OCI-LY3 (cell line): Measurements from ENCODE around the gene TP53.

Experiments used
- H2AFZ ChIP-seq: fragments of 200-600, 300-600 bp; shearing (Covaris generic); 2 replicates; pipeline ENCODE4 v1.6.0; 2014; ENCODE audit warnings: antibody characterized with exemption, low read depth, low read length
- H3K27ac ChIP-seq: fragments of 200-600, 300-600 bp; sonication (generic); 2 replicates; pipeline ENCODE4 v1.5.1; 2014; ENCODE audit warnings: mild to moderate bottlenecking, low read length, moderate library complexity, mixed read lengths
- H3K27me3 ChIP-seq: fragments of 200-600, 300-600 bp; sonication (generic); 2 replicates; pipeline ENCODE4 v1.6.1; 2014; ENCODE audit warnings: low read depth, low read length, mixed read lengths
- H3K36me3 ChIP-seq: fragments of 200-600, 300-600 bp; sonication (generic); replicated peaks from 2 replicates; pipeline ENCODE3; 2014; ENCODE audit warnings: low read depth, low read length, mixed read lengths
- H3K4me1 ChIP-seq: fragments of 300-600, 200-600 bp; sonication (generic); 2 replicates; pipeline ENCODE4 v1.6.1; 2014; ENCODE audit warnings: low read length, mixed read lengths
- H3K4me2 ChIP-seq: fragments of 200-600, 300-600 bp; sonication (generic); 2 replicates; pipeline ENCODE4 v1.6.1; 2014; ENCODE audit warnings: low read length, mixed read lengths
- H3K4me3 ChIP-seq: fragments of 300-600, 200-600 bp; sonication (generic); 2 replicates; pipeline ENCODE4 v1.5.1; 2014; ENCODE audit warnings: antibody characterized with exemption, mild to moderate bottlenecking, low read length, moderate library complexity
- H3K79me2 ChIP-seq: fragments of 300-600, 200-600 bp; shearing (Covaris generic); 2 replicates; pipeline ENCODE4 v1.6.1; 2014; ENCODE audit warnings: mild to moderate bottlenecking, low read length, mixed read lengths
- H3K9ac ChIP-seq: fragments of 300-600, 200-600 bp; shearing (Covaris generic); 2 replicates; pipeline ENCODE4 v1.6.0; 2014; ENCODE audit warnings: mild to moderate bottlenecking, low read length, moderate library complexity
- H3K9me3 ChIP-seq: fragments of 200-600, 300-600 bp; shearing (Covaris generic); 2 replicates; pipeline ENCODE4 v1.6.1; 2014; ENCODE audit warnings: low read length, mixed read lengths; ENCODE audit not compliant: insufficient read depth
- H4K20me1 ChIP-seq: fragments of 200-600, 300-600 bp; sonication (generic); 2 replicates; pipeline ENCODE4 v1.6.1; 2016; ENCODE audit warnings: low read length, mixed read lengths; ENCODE audit not compliant: insufficient read depth
- EZH2phosphoT487 ChIP-seq: fragments of 200-600 bp; shearing (Covaris generic); IDR thresholded peaks from 2 replicates; pipeline ENCODE4 v1.6.1; 2018; ENCODE audit warnings: antibody characterized with exemption, mixed run types, low read depth
- TF ChIP-seq, protein P1 (sequence below): fragments of 200-600, 300-600 bp; sonication (generic); IDR thresholded peaks from 2 replicates; pipeline ENCODE4 v1.5.1; 2014; ENCODE audit warnings: antibody characterized with exemption, low read length, low read depth

Gene TP53

DNA sequence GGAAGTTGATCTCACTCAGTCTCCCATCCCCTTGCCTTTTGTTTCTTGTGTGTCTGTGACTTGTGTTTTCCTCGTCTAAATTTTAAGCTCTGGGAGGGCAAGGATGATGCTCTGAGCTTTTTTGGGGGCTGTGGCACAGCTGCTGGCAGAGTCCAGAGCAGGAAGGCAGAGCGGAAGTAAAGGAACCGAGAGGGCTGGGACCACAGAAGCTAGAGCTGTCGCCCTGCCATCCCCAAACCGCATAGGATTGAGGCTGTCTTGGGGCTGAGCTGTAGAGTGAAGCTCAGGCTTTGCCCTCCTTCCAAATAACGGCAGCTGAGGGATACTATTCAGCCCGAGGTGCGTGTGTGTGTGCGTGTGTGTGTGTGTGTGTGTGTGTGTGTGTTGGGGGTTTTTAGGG, 26.5 kb upstream of the TP53 start:
- TF ChIP-seq EZH2phosphoT487, result no peak
- TF ChIP-seq, protein P1, sequence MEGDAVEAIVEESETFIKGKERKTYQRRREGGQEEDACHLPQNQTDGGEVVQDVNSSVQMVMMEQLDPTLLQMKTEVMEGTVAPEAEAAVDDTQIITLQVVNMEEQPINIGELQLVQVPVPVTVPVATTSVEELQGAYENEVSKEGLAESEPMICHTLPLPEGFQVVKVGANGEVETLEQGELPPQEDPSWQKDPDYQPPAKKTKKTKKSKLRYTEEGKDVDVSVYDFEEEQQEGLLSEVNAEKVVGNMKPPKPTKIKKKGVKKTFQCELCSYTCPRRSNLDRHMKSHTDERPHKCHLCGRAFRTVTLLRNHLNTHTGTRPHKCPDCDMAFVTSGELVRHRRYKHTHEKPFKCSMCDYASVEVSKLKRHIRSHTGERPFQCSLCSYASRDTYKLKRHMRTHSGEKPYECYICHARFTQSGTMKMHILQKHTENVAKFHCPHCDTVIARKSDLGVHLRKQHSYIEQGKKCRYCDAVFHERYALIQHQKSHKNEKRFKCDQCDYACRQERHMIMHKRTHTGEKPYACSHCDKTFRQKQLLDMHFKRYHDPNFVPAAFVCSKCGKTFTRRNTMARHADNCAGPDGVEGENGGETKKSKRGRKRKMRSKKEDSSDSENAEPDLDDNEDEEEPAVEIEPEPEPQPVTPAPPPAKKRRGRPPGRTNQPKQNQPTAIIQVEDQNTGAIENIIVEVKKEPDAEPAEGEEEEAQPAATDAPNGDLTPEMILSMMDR, result no peak
- Histone ChIP-seq H3K9me3 (no peaks in the 10 kb centered on the region), H4K20me1 (no peaks in the 10 kb centered on the region), H3K4me1 (peaks cover 17% of the 10 kb centered on the region), H3K79me2 (no peaks in the 10 kb centered on the region), H3K4me3 (no peak overlapping the region), H3K36me3 (no peaks in the 10 kb centered on the region), H3K9ac (no peak overlapping the region), H3K4me2 (no peak overlapping the region), H2AFZ (no peak overlapping the region), H3K27me3 (peaks cover 37% of the 10 kb centered on the region), H3K27ac (no peak overlapping the region)

DNA sequence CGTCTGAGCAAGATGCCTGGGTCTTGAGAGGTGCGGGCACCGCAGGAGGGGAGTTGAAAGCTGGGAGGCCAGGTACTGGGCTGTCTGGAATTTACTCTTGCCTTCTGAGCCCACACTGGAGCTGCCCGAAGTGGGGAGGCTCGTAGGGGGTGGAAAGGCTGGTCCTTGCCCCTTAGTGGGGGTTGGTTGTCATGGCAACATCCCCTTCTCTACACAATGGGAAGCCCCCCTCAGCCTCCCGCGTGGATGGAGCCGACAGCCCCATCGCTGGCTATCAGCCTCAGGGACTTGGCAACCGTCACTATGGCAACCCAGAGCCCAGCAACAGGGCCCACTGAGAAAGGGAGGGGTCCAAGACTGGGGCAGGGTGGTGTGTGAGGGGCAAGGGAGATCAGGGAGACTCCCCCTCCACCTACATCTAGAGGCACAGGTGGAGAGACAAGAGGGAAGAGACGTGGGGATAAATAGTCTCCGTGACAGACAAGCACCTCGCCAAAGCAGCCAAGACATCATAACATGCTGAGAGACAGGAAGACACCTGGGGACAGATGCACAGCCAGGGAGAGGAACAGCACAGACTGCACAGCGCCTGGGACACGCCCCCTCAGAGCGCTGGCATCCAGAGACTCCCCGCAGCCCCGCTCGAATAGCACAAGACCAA, 25.0 kb upstream of the TP53 start:
- Histone ChIP-seq H3K4me1 (peaks cover 14% of the 10 kb centered on the region), H3K9ac (no peak overlapping the region), H2AFZ (no peak overlapping the region), H3K27me3 (peaks cover 25% of the 10 kb centered on the region), H3K9me3 (no peaks in the 10 kb centered on the region), H3K27ac (no peak overlapping the region), H3K79me2 (no peaks in the 10 kb centered on the region), H3K4me2 (no peak overlapping the region), H3K36me3 (no peaks in the 10 kb centered on the region), H3K4me3 (no peak overlapping the region), H4K20me1 (no peaks in the 10 kb centered on the region)
- TF ChIP-seq EZH2phosphoT487, result no peak
- TF ChIP-seq, protein P1, result no peak

DNA sequence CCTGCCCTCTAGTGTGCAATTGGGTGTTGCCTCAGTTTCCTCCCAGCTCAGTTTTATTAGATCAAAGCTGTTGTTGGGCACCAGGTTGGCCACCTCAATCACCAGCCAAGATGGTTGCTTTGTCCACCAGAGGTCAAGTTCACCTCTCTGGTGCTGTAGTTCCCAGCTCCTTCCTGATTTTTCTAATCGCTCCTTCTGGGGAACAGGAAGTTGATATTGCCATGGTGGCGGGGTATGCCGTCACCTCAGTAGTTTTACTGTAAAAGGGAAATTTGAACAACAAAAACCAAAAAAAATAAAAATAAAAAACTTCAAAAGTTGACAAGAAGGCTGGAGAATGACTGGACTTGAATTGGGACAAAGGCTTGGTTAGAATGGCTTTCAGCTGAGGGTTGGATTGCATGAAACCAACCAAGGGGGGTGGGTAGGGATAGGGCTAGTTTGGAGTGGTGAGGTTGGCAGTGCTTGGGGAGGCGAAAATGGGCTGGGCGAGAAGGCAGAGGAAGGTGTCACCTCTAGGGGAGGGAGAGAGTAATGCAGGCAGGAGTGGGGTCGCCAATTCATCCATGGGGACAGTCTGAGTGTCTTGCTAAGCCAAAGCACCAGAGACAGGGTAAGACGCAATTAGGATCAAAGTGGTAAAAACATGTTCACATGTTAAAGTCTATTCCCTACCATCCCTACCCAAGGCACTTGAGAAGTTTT, 23.9 kb upstream of the TP53 start:
- Histone ChIP-seq H3K4me3 (no peak overlapping the region), H3K4me1 (peaks cover 10% of the 10 kb centered on the region), H2AFZ (no peak overlapping the region), H3K36me3 (no peaks in the 10 kb centered on the region), H4K20me1 (no peaks in the 10 kb centered on the region), H3K27ac (no peak overlapping the region), H3K9ac (no peak overlapping the region), H3K27me3 (peaks cover 27% of the 10 kb centered on the region), H3K9me3 (no peaks in the 10 kb centered on the region), H3K79me2 (no peaks in the 10 kb centered on the region), H3K4me2 (no peak overlapping the region)
- TF ChIP-seq EZH2phosphoT487, result no peak
- TF ChIP-seq, protein P1, result no peak

DNA sequence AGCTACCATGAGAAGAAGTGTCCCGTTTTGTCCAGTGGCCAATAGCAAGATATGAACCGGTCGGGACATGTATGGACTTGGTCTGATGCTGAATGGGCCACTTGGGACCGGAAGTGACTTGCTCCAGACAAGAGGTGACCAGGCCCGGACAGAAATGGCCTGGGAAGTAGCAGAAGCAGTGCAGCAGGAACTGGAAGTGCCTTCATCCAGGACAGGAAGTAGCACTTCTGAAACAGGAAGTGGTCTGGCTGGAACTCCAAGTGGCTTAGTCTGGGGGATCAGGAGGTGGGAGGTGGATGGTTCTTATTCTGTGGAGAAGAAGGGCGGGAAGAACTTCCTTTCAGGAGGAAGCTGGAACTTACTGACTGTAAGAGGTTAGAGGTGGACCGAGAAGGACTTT, 23.0 kb upstream of the TP53 start:
- Histone ChIP-seq H3K4me1 (peaks cover 9% of the 10 kb centered on the region), H3K4me3 (no peak overlapping the region), H2AFZ (peak overlapping the region; percentile 20; the same call in 1 of the 2 replicates), H3K27ac (no peak overlapping the region), H3K27me3 (peaks cover 23% of the 10 kb centered on the region), H3K36me3 (no peaks in the 10 kb centered on the region), H3K79me2 (no peaks in the 10 kb centered on the region), H3K9me3 (no peaks in the 10 kb centered on the region), H3K4me2 (peak overlapping the region; percentile 10; the same call in 1 of the 2 replicates), H3K9ac (no peak overlapping the region), H4K20me1 (no peaks in the 10 kb centered on the region)
- TF ChIP-seq, protein P1, result no peak
- no peak for TF ChIP-seq EZH2phosphoT487
